Stimulated activated CD4-positive, alpha-beta T cell treated with anti-CD3 and anti-CD28 coated beads, Interleukin-4, amount 100 ng/mL, for 48 hours (primary cell): ENCODE results near the gene CHN2.

Source experiments
- DNase-seq, 2 donors: peaks; one replicate each; pipeline ENCODE4 v3.0.0-alpha.2; 2020; ENCODE audit warnings: low read depth in 2 of 2

The CHN2 gene

DNA sequence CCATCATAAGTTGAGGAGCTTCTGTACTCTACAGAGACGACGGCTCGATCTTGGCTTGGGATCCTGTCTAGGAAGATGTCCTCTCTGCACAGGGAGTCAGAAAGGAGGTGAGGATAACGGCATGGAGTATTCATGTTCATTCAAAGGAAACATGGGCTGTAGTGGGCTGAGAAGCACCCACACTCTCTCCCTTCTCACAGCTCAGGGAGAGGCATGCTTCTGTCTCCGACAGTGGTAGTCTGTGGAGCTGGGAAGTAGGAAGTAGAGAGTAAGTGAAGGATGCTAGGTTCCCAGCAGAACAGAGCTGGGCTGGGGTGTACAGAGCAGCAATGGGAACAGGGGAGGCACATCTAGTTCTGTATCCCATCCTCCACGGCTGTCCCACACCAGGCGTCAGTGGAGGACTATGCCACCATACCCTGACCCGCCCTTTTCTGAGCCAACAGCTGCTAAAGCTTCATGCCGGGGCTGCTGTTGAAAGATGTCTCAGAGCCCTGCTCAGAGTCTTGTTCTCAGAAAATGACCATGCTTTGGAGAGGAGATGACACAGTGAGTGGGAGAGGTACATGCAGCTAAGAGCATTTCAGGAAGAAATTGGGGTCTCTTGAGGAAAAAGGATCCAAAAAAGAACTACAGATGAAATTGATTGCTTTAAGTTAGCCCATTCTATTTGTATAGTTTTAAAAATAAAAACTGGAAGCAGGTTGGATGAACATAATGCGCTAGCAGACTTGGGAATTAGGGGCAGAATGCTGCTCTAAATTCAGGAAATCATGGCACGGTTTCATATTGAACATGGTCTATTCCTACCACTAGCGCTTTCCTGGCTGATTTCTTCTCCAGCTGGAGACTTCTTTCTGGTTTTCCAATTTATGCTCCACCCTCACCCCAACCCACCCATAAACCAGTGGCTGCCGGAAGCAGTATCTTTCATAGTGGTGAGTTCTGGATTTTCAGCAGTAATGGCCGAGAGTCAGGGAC is 138.6 kb downstream of the CHN2 start:
- DNase-seq = no peak

- no peak for DNase-seq
Measured at GRCh38 chr7:29335188-29336083, 140.9 kb downstream of the CHN2 start.

DNA sequence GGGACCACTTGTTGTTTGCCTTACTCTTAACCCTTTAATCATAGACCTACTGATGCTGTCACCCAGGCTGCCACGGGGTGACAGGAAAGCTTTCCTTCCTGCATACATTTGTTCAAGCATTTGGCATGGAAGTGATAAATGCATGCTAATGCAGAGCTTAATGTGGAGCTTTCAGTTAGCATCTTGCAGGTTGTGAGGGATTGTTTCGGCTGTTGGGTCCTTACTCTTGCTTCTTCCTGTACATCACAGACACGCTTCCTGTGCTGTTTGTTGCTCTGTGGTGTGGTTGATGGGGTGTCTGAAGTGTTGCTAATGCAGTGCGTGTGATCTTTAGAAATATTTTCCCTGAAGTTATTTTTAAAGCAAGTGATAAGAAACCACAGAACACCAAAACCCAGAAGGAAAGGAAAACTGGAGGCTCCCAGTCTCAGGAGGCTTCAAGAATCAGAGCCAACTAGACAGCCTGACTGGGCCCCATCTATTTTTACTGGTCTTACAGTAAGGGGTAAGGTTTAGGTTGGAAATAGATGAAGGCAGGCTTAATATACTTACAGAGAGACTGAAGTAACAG is 143.1 kb downstream of the CHN2 start:
- DNase-seq = no peak

- DNase-seq = no peak
Measured at GRCh38 chr7:29340696-29341095, 146.1 kb downstream of the CHN2 start.

- no peak for DNase-seq
Measured at GRCh38 chr7:29341156-29341555, 146.6 kb downstream of the CHN2 start.

DNA sequence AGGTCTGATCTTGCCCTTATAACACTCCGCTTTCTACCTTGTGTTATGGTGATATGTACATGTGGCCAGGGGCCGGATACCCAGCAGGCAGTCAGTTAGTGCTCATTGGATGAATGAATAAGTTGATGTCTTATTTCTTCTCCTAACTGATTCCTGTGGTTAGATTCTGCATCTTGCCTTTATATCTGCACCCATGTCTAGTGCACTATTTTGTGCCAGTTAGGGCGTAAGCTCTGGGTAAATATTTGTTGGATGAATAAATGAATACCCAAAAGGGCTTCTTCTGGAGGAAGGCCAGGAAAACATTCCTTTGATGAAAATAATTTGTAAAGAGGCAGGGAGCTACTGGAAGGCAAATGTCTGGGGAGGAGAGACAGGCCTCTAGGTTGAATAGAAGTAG is 148.2 kb downstream of the CHN2 start:
- no peak for DNase-seq

DNA sequence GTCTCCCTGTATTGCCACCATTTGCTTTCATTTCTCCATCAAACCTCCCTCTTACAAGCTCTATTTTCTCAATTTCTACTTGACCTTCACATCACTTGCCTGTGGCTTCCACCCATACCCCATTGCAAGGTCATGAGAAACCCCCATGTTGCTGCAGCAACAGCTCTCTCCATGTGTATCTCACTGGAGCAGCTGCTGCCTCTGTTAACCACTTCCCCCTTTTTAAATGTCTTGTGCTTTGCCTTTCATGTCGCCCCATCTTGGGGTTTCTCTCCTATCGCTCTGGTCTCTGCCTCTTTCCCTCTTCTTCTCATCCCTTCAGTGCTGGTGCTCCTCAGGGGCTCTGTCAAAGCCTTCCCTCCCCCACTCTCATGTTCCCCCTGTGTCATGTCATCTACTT is 148.8 kb downstream of the CHN2 start:
- DNase-seq = no peak

DNA sequence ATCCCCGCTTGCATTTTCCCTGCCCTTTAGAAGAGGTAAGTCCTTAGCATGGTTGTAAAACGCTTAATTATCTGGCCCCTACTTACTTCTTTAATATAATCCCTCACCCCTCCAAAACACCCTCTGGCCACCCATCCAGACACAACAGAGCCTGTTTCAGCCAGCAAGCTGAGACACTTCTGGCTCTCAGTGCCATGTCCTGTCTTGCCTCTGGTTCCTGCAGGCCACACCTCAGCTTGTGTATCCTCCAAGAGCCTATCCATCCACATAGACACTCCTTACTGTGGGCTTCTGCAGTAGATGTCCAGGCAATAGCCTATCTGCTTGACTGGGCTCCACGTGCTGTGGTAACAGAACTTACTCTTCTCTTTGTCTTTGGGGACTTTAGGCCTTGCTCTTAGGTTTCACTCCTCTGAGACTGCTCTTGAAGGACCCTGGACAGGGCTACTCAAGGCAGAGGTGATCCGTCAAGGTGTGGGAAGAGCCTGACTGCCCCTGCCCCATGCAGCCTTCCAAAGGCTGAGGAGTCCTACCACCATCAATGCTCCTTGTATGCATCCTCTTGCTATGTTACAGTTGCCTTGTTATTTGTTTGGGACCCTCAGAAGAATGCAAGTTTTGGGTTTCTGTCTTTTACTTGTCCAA is 149.9 kb downstream of the CHN2 start:
- no peak for DNase-seq

DNA sequence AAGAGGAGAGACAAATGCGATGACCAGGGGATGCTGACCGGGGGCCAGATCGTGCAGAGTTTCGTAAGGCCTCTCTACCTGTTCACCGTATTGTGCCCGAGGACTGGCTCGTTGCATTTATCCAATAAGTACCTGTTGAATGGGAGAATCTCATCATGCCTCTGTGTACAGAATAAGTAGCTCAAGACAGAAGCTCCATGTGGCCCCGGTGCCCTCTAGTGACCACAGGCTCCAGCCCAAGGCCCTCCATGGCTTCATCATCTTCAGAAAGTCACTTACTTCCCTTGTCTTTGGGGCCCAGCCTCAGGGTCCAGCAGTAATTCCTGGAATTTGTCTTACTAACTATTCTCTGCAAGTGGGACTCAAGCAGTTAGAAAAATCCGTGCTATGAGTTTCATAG is 151.0 kb downstream of the CHN2 start:
- no peak for DNase-seq

DNA sequence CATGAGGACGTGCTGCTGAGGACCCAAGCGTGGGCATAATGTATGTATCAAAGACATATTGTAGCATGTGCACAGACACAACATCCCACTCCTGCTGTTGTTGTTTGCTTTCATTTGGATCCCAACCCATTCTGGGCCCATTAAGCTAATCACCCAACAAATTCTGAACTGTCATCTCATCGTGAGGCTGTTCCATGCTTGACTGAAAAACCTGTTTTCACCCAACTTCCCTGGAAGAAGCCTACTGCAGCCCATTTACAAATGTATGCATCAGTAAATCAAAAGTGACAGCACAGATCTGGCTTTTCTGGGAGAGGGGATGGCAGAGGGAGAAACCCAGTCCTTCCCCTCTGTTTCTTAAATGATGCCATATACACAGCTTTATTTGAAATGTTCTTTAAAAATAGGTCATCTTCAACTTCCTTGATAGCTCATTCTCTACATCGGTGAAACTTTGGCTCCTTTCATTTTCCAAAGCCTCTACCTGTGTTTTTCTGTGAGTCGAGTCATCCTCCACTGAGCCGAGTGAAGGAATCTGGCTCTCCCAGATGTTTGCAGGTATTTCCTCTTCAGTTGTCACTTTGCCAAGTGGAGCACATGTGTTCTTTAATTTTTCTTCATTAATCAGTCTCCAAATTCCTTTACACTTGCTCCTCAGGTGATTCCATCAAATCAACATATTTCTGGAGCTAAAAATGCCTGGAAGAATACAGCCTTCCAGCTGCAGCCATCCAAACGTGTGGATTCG is 151.8 kb downstream of the CHN2 start:
- no peak for DNase-seq

DNA sequence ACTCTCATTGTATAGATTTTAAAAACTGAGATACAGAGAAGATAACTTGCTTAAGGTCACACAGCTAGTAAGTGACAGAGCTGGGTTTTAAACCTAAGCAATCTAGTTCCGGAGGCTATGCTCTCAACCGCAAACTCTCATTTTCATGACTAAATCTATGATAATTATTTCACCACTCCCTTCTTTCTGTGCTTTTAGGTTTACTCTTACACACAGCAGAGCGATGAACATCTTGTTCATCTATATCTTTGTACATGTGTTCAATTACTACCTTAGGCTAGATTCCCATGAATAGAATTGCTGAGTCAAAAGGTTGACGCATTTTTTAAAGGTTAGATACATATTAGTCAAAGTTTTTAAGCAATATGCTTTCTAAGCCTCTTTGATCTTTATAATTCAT is 154.8 kb downstream of the CHN2 start:
- no peak for DNase-seq

GRCh38 chr7:29350351-29350750 is 155.8 kb downstream of the CHN2 start:
- DNase-seq = no peak

- DNase-seq = no peak
Measured at GRCh38 chr7:29352041-29352440, 157.5 kb downstream of the CHN2 start.

DNA sequence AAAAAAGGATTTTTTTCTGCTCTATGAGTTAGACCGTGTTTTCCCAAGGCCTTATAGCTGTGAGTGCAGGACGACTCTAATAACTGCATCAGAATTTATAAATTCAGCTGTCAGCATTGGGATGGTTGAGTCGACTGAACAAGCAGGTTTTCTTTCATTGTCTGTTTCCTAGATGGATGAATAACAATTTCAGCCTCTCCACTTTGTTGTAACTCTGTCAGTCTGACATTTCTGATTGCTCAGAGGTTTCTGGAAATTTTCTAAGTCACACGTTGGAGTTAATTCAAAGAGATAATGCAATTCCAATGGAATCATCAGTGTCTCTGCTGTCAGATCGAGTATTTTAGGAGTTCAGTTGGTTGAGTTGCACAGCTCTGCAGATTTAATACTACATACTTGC is 159.2 kb downstream of the CHN2 start:
- no peak for DNase-seq

GRCh38 chr7:29354340-29354739 is 159.8 kb downstream of the CHN2 start:
- no peak for DNase-seq

DNA sequence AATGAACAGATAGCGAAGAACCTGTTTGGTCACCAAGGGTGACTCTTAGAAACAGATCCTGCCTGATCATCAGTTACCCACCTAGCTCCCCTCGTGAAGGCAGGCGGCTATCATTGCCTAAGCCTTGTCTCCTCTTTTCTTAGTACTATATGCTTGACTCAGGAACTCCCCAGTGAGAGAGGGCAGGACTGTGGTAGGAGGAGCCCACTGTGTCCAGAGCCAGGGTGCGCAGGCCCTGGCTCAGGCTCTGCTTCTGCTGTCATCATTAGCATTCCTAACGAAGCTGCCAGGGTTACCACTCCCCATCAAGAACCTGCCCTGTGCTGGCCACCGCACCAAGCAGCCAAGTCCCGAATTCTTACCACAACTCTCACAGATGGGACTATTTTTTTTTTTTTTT is 160.8 kb downstream of the CHN2 start:
- DNase-seq = no peak

DNA sequence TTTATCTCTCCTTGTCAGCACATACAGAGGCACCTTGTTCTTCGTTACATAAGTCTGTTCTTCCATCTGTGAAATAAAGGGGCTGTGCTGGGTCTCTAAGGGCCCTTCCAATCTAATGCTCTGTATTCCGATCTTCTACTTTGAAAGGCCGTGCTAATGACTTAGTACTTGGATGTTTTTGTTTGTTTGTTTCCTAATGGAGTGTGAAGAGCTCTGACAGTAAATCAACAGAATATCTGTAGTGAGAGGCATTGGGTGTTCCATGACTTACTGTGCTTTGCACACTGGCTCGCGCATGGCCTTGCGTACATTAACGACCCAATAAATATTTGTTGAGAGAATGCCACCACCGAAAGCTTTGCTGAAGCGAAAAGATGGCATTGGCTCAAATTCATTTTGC is 162.1 kb downstream of the CHN2 start:
- no peak for DNase-seq

DNA sequence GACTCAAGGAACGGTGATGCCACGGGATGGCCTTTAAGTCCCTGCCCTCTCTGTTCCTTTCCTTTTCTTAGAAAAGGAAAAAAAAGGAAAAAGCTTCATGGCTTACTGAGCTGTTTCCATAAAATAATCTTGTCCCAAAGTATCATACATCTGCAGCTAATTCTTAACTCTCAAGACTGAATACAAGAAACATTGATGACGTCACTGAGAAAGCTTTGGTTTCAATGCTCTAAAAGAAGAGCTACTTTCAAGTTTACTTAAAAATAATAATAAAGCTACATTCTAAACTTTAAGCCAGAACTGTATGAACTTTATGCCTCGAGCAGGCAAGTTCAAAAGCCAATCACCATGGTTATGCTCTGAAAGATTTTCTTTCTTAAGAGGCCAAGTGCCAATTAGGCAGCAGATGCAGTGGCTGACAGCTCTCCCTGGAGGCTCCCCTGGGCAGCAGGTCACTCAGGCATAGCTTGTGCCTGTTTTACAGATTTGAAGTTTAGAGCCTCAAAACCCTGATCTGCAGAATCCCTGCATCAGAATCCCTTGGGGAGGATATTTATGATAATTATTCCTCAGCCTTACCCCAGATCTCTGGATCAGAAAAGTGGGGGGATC is 165.0 kb downstream of the CHN2 start:
- no peak for DNase-seq

DNA sequence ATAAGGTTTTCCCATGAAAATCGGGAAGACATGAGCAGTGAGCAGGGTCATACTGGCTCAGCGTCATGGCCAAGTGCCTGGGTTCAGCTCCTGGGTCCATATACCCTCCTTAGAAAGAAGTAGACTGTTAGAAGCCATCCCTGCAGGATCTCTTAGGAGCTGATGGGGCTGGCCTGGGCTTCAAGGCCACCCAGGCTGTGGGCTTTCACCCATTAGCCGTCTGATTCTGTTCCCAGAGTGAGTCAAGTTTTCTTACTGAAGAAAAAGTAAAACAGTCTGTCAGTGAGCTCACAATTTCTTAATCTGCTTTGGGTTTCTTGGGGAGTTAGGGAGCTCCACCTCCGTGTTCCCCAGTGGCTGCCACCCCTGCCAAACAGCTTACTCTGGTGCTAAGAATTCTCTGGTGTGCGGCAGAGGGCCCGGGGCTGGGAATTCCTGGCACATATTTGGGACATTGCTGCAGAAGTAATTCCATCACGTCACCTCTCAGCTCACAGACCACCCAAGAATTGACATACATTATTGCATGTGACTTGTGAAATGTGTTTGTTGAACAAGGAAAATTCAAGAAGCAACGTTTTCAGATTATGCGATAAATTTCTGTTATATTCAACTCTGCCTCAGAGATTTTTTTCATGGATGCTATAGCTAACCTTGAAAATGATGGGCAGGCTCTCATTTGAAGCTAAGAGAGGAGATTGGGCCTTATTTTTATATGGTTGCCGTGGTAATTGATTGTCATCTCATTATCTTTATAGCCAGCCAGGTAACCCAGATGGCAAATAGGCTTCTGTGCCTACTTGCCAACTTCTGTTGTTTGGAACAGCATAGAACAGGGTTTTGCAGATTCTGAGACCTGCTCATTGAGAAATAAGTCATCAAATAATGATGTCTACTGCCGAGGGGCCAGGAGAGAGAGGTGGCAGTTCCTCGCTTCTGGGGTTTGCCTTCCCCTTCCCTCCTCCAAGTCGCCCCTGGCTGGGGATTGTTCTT is 166.4 kb downstream of the CHN2 start:
- DNase-seq = no peak
